ENCODE results near the gene COPS7A. TPM values are rescaled to one million over a fixed set of nuclear protein-coding genes. Genes with fewer than 3 reads are reported as not detected.
A peak's percentile ranks its signal among the peaks of the same experiment; 100 is the strongest.

The COPS7A gene
- total and polyA plus RNA-seq, 9 donors, result 36.4 to 74.8 (median 48.4) TPM

GRCh38 chr12:6691473-6691872 lies 32.4 kb upstream of the COPS7A start:
- H3K36me3 ChIP-seq, result no peaks in the 10 kb centered on the region
- DNase-seq, result no peak
- no peaks in the 10 kb centered on the region for H3K27me3 ChIP-seq
- no peak overlapping the region for H3K4me3 ChIP-seq
- no peak overlapping the region for H3K27ac ChIP-seq
- peaks cover 4% of the 10 kb centered on the region for H3K4me1 ChIP-seq (ENCODE audit: insufficient read depth)
- no peak for TF ChIP-seq CTCF (IDR thresholded peaks at IDR 0.05)
- no peak for TF ChIP-seq POLR2A (IDR thresholded peaks at IDR 0.05)
- no peak for TF ChIP-seq EP300 (IDR thresholded peaks at IDR 0.05)
- H3K9me3 ChIP-seq, result no peaks in the 10 kb centered on the region
- intact Hi-C loops (cut with DNase I), result no loop called here
- WGBS, 3 donors, result 74 to 80% (median 74%) methylated on average over 4 of the region's 4 CpGs

- H3K9me3 ChIP-seq, result no peaks in the 10 kb centered on the region
- 42 to 60% (median 47%) methylated on average over 2 of the region's 2 CpGs for WGBS, 3 donors
- H3K27me3 ChIP-seq, result no peaks in the 10 kb centered on the region
- intact Hi-C loops (cut with DNase I), result no loop called here
- no peak for DNase-seq
- H3K4me1 ChIP-seq (ENCODE audit: insufficient read depth), result peaks cover 2% of the 10 kb centered on the region
- no peaks in the 10 kb centered on the region for H3K36me3 ChIP-seq
- no peak overlapping the region for H3K4me3 ChIP-seq
- H3K27ac ChIP-seq, result no peak overlapping the region
- TF ChIP-seq EP300 (IDR thresholded peaks at IDR 0.05), result no peak
- no peak for TF ChIP-seq CTCF (IDR thresholded peaks at IDR 0.05)
- no peak for TF ChIP-seq POLR2A (IDR thresholded peaks at IDR 0.05)
Measured at GRCh38 chr12:6692888-6693287, 31.0 kb upstream of the COPS7A start.

- no peaks in the 10 kb centered on the region for H3K36me3 ChIP-seq
- intact Hi-C loops (cut with DNase I), result no loop called here
Measured at GRCh38 chr12:6693832-6694355, 30.0 kb upstream of the COPS7A start.

GRCh38 chr12:6694701-6695100 lies 29.1 kb upstream of the COPS7A start:
- Histone ChIP-seq H3K9me3 (no peaks in the 10 kb centered on the region), H3K36me3 (no peaks in the 10 kb centered on the region), H3K27me3 (no peaks in the 10 kb centered on the region), H3K4me1 (ENCODE audit: insufficient read depth) (no peaks in the 10 kb centered on the region), H3K27ac (no peak overlapping the region), H3K4me3 (no peak overlapping the region)
- TF ChIP-seq EP300 (IDR thresholded peaks at IDR 0.05) (no peak), CTCF (IDR thresholded peaks at IDR 0.05) (no peak), POLR2A (IDR thresholded peaks at IDR 0.05) (no peak)
- intact Hi-C loops (cut with DNase I), result no loop called here
- DNase-seq, result peak in 1 of 5 donors; percentile 20
- 74 to 77% (median 77%) methylated on average over 9 of the region's 9 CpGs for WGBS, 3 donors

More at GRCh38 chr12:6693832-6694355, 30.0 kb upstream of the COPS7A start:
- 36 to 50% (median 47%) methylated on average over 4 of the region's 4 CpGs for WGBS, 3 donors
- Histone ChIP-seq H3K27me3 (no peaks in the 10 kb centered on the region), H3K4me1 (ENCODE audit: insufficient read depth) (no peaks in the 10 kb centered on the region), H3K27ac (no peak overlapping the region), H3K9me3 (no peaks in the 10 kb centered on the region), H3K4me3 (no peak overlapping the region)
- DNase-seq, result no peak
- TF ChIP-seq POLR2A (IDR thresholded peaks at IDR 0.05) (no peak), EP300 (IDR thresholded peaks at IDR 0.05) (no peak), CTCF (IDR thresholded peaks at IDR 0.05) (no peak)
